OCI-LY1 (cell line): ENCODE results near the gene SLC22A23.
A peak's percentile ranks its signal among the peaks of the same experiment; 100 is the strongest.

ENCODE experiments used
- H2AFZ ChIP-seq: fragments of 200-600 bp; sonication (generic), shearing (Covaris generic); 2 replicates; pipeline ENCODE4 v1.6.0; 2014; ENCODE audit warnings: antibody characterized with exemption, mild to moderate bottlenecking, low read length
- H3F3A ChIP-seq: fragments of 200-600 bp; sonication (generic), shearing (Covaris generic); 2 replicates; pipeline ENCODE4 v1.6.0; 2014; ENCODE audit warnings: mild to moderate bottlenecking, antibody characterized with exemption, low read length, moderate library complexity; ENCODE audit not compliant: insufficient read depth
- H3K27ac ChIP-seq: fragments of 200-600 bp; sonication (generic); 2 replicates; pipeline ENCODE4 v1.5.1; 2014; ENCODE audit warnings: low read length, mixed run types, mild to moderate bottlenecking, low read depth; ENCODE audit not compliant: poor library complexity, severe bottlenecking
- H3K27me3 ChIP-seq: fragments of 200-600 bp; sonication (generic); 2 replicates; pipeline ENCODE4 v1.6.0; 2014; ENCODE audit warnings: antibody characterized with exemption, mild to moderate bottlenecking, low read length, moderate library complexity; ENCODE audit not compliant: insufficient read depth
- H3K36me3 ChIP-seq: fragments of 200-600 bp; sonication (generic); 2 replicates; pipeline ENCODE4 v1.6.1; 2014; ENCODE audit warnings: mild to moderate bottlenecking, antibody characterized with exemption, low read length, moderate library complexity, mixed read lengths; ENCODE audit not compliant: insufficient read depth
- H3K4me1 ChIP-seq: fragments of 200-600 bp; sonication (generic); 2 replicates; pipeline ENCODE4 v1.5.1; 2014; ENCODE audit warnings: mild to moderate bottlenecking, low read length, moderate library complexity; ENCODE audit not compliant: insufficient read depth, severe bottlenecking
- H3K4me2 ChIP-seq: fragments of 200-600 bp; sonication (generic), shearing (Covaris generic); 2 replicates; pipeline ENCODE4 v1.6.1; 2014; ENCODE audit warnings: low read length
- H3K4me3 ChIP-seq: fragments of 200-600 bp; sonication (generic); 2 replicates; pipeline ENCODE4 v1.5.1; 2014; ENCODE audit warnings: low read length, low read depth, mild to moderate bottlenecking, mixed read lengths; ENCODE audit not compliant: poor library complexity, severe bottlenecking
- H3K79me2 ChIP-seq: fragments of 200-600 bp; shearing (Covaris generic); 2 replicates; pipeline ENCODE4 v1.6.1; 2016; ENCODE audit warnings: mixed run types, low read length, mixed read lengths; ENCODE audit not compliant: insufficient read depth
- H3K9ac ChIP-seq: fragments of 200-600 bp; sonication (generic), shearing (Covaris generic); 2 replicates; pipeline ENCODE4 v1.6.1; 2014; ENCODE audit warnings: mild to moderate bottlenecking, low read length, mixed read lengths
- H3K9me2 ChIP-seq: fragments of 200-600 bp; sonication (generic), shearing (Covaris generic); 2 replicates; pipeline ENCODE4 v1.6.1; 2014; ENCODE audit warnings: low read depth, mild to moderate bottlenecking, low read length, mixed read lengths
- H3K9me3 ChIP-seq: fragments of 200-600 bp; shearing (Covaris generic); 2 replicates; pipeline ENCODE4 v1.6.1; 2014; ENCODE audit warnings: low read length, mixed read lengths
- H4K20me1 ChIP-seq: fragments of 200-600 bp; sonication (generic), shearing (Covaris generic); 2 replicates; pipeline ENCODE4 v1.6.0; 2016; ENCODE audit warnings: mild to moderate bottlenecking, low read length; ENCODE audit not compliant: insufficient read depth
- EZH2 ChIP-seq: fragments of 200-600 bp; sonication (generic), shearing (Covaris generic); IDR thresholded peaks from 2 replicates; pipeline ENCODE4 v1.8.0; 2017; ENCODE audit warnings: borderline replicate concordance, mixed run types, mild to moderate bottlenecking, antibody characterized with exemption, low read length, moderate library complexity, mixed read lengths
- TF ChIP-seq, protein P1 (sequence below): fragments of 200-600 bp; sonication (generic), shearing (Covaris generic); IDR thresholded peaks from 2 replicates; pipeline ENCODE4 v1.5.1; 2017; ENCODE audit warnings: mild to moderate bottlenecking, antibody characterized with exemption, low read length, moderate library complexity, mixed read lengths

Gene SLC22A23

DNA sequence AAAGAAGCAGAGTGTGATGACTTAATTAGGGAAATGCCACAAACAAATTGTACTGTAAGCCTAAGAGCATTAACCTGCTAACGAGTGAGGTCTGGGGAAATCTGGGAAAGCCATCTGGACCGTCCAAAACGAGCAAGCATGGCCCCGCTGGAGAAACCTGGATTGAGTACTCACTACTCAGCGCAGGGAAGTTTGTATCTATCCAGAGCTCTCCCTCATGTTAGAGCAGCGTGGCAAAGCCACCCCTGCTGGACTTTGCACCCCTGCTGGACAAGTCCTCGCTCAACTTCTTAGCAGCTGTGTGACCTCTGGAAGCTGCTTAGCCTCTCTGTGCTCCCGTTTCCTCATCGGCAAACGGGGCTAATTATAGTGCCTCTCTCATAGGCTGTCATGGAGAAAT, 160.8 kb downstream of the SLC22A23 start:
- Histone ChIP-seq H3K4me3 (no peak overlapping the region), H3F3A (no peaks in the 10 kb centered on the region), H2AFZ (no peak overlapping the region), H3K79me2 (no peaks in the 10 kb centered on the region), H3K9me3 (no peaks in the 10 kb centered on the region), H3K4me2 (no peak overlapping the region), H3K9ac (no peak overlapping the region), H3K36me3 (no peaks in the 10 kb centered on the region), H3K9me2 (no peaks in the 10 kb centered on the region), H3K27ac (no peak overlapping the region), H3K27me3 (peaks cover 9% of the 10 kb centered on the region; the same call in 1 of the 2 replicates), H3K4me1 (no peaks in the 10 kb centered on the region), H4K20me1 (no peaks in the 10 kb centered on the region)
- no peak for TF ChIP-seq EZH2
- TF ChIP-seq, protein P1, sequence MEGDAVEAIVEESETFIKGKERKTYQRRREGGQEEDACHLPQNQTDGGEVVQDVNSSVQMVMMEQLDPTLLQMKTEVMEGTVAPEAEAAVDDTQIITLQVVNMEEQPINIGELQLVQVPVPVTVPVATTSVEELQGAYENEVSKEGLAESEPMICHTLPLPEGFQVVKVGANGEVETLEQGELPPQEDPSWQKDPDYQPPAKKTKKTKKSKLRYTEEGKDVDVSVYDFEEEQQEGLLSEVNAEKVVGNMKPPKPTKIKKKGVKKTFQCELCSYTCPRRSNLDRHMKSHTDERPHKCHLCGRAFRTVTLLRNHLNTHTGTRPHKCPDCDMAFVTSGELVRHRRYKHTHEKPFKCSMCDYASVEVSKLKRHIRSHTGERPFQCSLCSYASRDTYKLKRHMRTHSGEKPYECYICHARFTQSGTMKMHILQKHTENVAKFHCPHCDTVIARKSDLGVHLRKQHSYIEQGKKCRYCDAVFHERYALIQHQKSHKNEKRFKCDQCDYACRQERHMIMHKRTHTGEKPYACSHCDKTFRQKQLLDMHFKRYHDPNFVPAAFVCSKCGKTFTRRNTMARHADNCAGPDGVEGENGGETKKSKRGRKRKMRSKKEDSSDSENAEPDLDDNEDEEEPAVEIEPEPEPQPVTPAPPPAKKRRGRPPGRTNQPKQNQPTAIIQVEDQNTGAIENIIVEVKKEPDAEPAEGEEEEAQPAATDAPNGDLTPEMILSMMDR = no peak

DNA sequence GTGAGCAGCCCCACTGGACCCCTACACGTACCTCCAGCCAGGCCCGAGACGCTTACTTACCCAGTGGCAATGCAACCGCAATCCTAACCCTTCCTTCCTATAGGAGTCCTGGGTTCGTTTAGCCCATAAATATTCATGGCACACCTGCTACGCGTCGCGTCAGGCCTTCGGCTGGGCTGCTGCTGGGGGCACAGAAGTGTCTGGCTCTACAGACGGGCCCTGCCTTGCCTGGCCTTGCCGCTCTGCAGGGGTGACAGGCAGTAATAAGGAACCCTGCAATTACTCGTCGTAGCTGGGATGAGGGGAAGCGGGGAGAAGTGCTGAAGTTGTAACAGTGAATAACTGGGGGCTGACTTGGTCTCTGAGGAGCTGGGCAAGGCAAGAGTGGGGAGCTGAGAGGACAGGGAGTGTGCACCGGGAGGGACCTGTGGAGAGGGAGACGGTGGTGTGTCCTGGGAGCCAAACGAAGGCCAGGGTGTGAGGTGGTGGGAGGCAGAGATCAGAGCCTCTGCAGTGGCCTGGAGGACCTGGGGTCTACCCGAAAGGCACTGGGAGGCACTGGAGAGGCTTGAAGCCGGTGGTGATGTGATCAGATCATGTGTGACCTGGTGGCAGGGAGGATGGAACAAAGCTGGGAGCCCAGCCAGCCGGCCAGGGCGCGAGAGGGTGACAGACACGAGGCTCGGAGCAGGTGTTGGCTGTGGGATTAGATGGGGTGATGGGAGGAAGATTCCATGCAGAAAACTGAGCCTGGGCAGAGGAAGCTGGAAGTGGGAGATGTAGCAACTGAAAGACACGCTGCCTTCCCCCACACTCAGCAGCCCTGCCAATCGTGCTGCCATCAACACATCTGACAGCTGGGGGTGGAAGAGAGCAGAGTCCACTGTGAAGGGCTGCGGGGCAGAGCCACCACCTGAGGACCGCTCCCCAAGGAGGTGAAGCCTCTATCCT, 161.7 kb downstream of the SLC22A23 start:
- Histone ChIP-seq H3K36me3 (no peaks in the 10 kb centered on the region), H3K4me2 (no peak overlapping the region), H3K27me3 (peaks cover 9% of the 10 kb centered on the region; the same call in 1 of the 2 replicates), H3K27ac (no peak overlapping the region), H2AFZ (no peak overlapping the region), H3K9me2 (no peaks in the 10 kb centered on the region), H3K4me3 (no peak overlapping the region), H4K20me1 (no peaks in the 10 kb centered on the region), H3K79me2 (no peaks in the 10 kb centered on the region), H3K4me1 (peaks cover 5% of the 10 kb centered on the region), H3K9me3 (no peaks in the 10 kb centered on the region), H3F3A (no peaks in the 10 kb centered on the region), H3K9ac (no peak overlapping the region)
- TF ChIP-seq, protein P1 = peak; percentile 26; the same call in 1 of the 2 replicates
- no peak for TF ChIP-seq EZH2

DNA sequence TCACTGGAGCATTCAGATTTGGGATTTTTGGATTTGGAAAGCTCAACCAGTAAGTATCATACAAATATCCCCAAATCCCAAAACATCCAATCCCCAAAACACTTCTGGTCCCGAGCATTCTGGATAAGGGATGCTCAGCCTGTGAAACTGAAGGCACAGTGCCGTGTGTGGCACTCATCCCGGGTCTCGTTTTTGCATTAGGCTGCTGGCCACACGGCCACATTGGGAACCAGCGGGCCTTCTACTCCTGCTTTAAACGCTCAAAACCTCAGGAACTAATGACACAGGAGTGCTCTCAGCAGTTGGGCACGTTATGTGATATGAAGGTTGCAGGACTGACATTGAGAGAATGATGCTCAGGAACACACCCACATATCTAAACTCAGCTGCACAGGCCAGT, 162.5 kb downstream of the SLC22A23 start:
- Histone ChIP-seq H3K4me3 (no peak overlapping the region), H3K9me3 (no peaks in the 10 kb centered on the region), H3K4me2 (no peak overlapping the region), H3K79me2 (no peaks in the 10 kb centered on the region), H4K20me1 (no peaks in the 10 kb centered on the region), H3K36me3 (no peaks in the 10 kb centered on the region), H3K4me1 (peaks cover 13% of the 10 kb centered on the region), H3K27me3 (peaks cover 9% of the 10 kb centered on the region; the same call in 1 of the 2 replicates), H2AFZ (no peak overlapping the region), H3F3A (no peaks in the 10 kb centered on the region), H3K27ac (no peak overlapping the region), H3K9me2 (no peaks in the 10 kb centered on the region), H3K9ac (no peak overlapping the region)
- TF ChIP-seq EZH2 = no peak
- TF ChIP-seq, protein P1 = no peak
